Activated naive CD8-positive, alpha-beta T cell treated with anti-CD3 and anti-CD28 coated beads, Interleukin-2, amount 50 U/mL, for 24 hours (primary cell): Measurements from ENCODE around the gene MYO1D.

Experiments
- ATAC-seq: fragments of 150-1000 bp; cut with Tn5 transposase; one replicate; pipeline ENCODE4 v1.10.0; 2021
- DNase-seq: peaks from one replicate; pipeline ENCODE4 v3.0.0; 2021
- H3K27ac Mint-ChIP-seq: one replicate; pipeline ENCODE4 v1.8.0; 2021; ENCODE audit warnings: mild to moderate bottlenecking, mixed read lengths
- H3K27me3 Mint-ChIP-seq: one replicate; pipeline ENCODE4 v1.8.0; 2021; ENCODE audit warnings: mixed read lengths
- H3K36me3 Mint-ChIP-seq: one replicate; pipeline ENCODE4 v1.8.0; 2021; ENCODE audit warnings: low read depth, mixed read lengths
- H3K4me1 Mint-ChIP-seq: one replicate; pipeline ENCODE4 v1.8.0; 2021; ENCODE audit warnings: mixed read lengths
- H3K4me3 Mint-ChIP-seq: one replicate; pipeline ENCODE4 v1.8.0; 2021; ENCODE audit warnings: mild to moderate bottlenecking, moderate library complexity, mixed read lengths
- H3K9me3 Mint-ChIP-seq: one replicate; pipeline ENCODE4 v1.8.0; 2021; ENCODE audit warnings: mixed read lengths

MYO1D gene

GRCh38 chr17:32519228-32520103 is 357.5 kb downstream of the MYO1D start:
- peaks cover 3% of the 10 kb centered on the region for H3K36me3 Mint-ChIP-seq
- H3K4me3 Mint-ChIP-seq = peak overlapping the region; percentile 78
- H3K27me3 Mint-ChIP-seq = no peaks in the 10 kb centered on the region
- H3K27ac Mint-ChIP-seq = peak overlapping the region; percentile 91
- ATAC-seq (peak; percentile 22), DNase-seq (peak; percentile 77)
- peaks cover 93% of the 10 kb centered on the region for H3K4me1 Mint-ChIP-seq
- H3K9me3 Mint-ChIP-seq = no peaks in the 10 kb centered on the region

- H3K27ac Mint-ChIP-seq = peak overlapping the region; percentile 41
- no peak for DNase-seq
- no peaks in the 10 kb centered on the region for H3K9me3 Mint-ChIP-seq
- peaks cover 87% of the 10 kb centered on the region for H3K4me1 Mint-ChIP-seq
- ATAC-seq = no peak
- H3K36me3 Mint-ChIP-seq = peaks cover 3% of the 10 kb centered on the region
- no peaks in the 10 kb centered on the region for H3K27me3 Mint-ChIP-seq
- H3K4me3 Mint-ChIP-seq = peak overlapping the region; percentile 55
Measured at GRCh38 chr17:32518646-32519227, 358.2 kb downstream of the MYO1D start.

GRCh38 chr17:32517982-32518381 is 358.9 kb downstream of the MYO1D start:
- peak overlapping the region; percentile 41 for H3K27ac Mint-ChIP-seq
- peak overlapping the region; percentile 55 for H3K4me3 Mint-ChIP-seq
- peaks cover 83% of the 10 kb centered on the region for H3K4me1 Mint-ChIP-seq
- H3K27me3 Mint-ChIP-seq = no peaks in the 10 kb centered on the region
- H3K9me3 Mint-ChIP-seq = no peaks in the 10 kb centered on the region
- peaks cover 3% of the 10 kb centered on the region for H3K36me3 Mint-ChIP-seq
- ATAC-seq (no peak), DNase-seq (no peak)

GRCh38 chr17:32516940-32517701 is 359.8 kb downstream of the MYO1D start:
- Mint-ChIP-seq H3K9me3 (no peaks in the 10 kb centered on the region), H3K4me3 (peak overlapping the region; percentile 7), H3K36me3 (no peaks in the 10 kb centered on the region), H3K27ac (peak overlapping the region; percentile 80), H3K4me1 (peaks cover 76% of the 10 kb centered on the region), H3K27me3 (no peaks in the 10 kb centered on the region)
- DNase-seq (no peak), ATAC-seq (peak; percentile 41)

- DNase-seq = no peak
- no peak for ATAC-seq
- Mint-ChIP-seq H3K4me1 (peaks cover 75% of the 10 kb centered on the region), H3K27ac (peak overlapping the region; percentile 80), H3K4me3 (no peak overlapping the region), H3K36me3 (no peaks in the 10 kb centered on the region), H3K9me3 (no peaks in the 10 kb centered on the region), H3K27me3 (no peaks in the 10 kb centered on the region)
Measured at GRCh38 chr17:32516450-32516849, 360.5 kb downstream of the MYO1D start.

- DNase-seq = no peak
- no peaks in the 10 kb centered on the region for H3K9me3 Mint-ChIP-seq
- H3K4me3 Mint-ChIP-seq = no peak overlapping the region
- H3K4me1 Mint-ChIP-seq = peaks cover 73% of the 10 kb centered on the region
- peak overlapping the region; percentile 82 for H3K27ac Mint-ChIP-seq
- peak; percentile 10 for ATAC-seq
- H3K27me3 Mint-ChIP-seq = no peaks in the 10 kb centered on the region
- no peaks in the 10 kb centered on the region for H3K36me3 Mint-ChIP-seq
Measured at GRCh38 chr17:32515677-32516383, 361.1 kb downstream of the MYO1D start.

- ATAC-seq (no peak), DNase-seq (no peak)
- no peaks in the 10 kb centered on the region for H3K27me3 Mint-ChIP-seq
- no peak overlapping the region for H3K27ac Mint-ChIP-seq
- H3K4me3 Mint-ChIP-seq = no peak overlapping the region
- H3K4me1 Mint-ChIP-seq = peaks cover 60% of the 10 kb centered on the region
- no peaks in the 10 kb centered on the region for H3K9me3 Mint-ChIP-seq
- no peaks in the 10 kb centered on the region for H3K36me3 Mint-ChIP-seq
Measured at GRCh38 chr17:32514606-32515005, 362.3 kb downstream of the MYO1D start.

- no peak for DNase-seq
- Mint-ChIP-seq H3K36me3 (no peaks in the 10 kb centered on the region), H3K9me3 (no peaks in the 10 kb centered on the region), H3K4me1 (peaks cover 60% of the 10 kb centered on the region), H3K27me3 (no peaks in the 10 kb centered on the region), H3K27ac (no peak overlapping the region), H3K4me3 (no peak overlapping the region)
- ATAC-seq = no peak
Measured at GRCh38 chr17:32513579-32513978, 363.3 kb downstream of the MYO1D start.

GRCh38 chr17:32512328-32512727 is 364.6 kb downstream of the MYO1D start:
- no peaks in the 10 kb centered on the region for H3K27me3 Mint-ChIP-seq
- DNase-seq (no peak), ATAC-seq (no peak)
- H3K4me1 Mint-ChIP-seq = peaks cover 56% of the 10 kb centered on the region
- H3K9me3 Mint-ChIP-seq = no peaks in the 10 kb centered on the region
- no peaks in the 10 kb centered on the region for H3K36me3 Mint-ChIP-seq
- no peak overlapping the region for H3K27ac Mint-ChIP-seq
- no peak overlapping the region for H3K4me3 Mint-ChIP-seq

GRCh38 chr17:32510466-32510865 is 366.5 kb downstream of the MYO1D start:
- Mint-ChIP-seq H3K9me3 (no peaks in the 10 kb centered on the region), H3K36me3 (no peaks in the 10 kb centered on the region), H3K27me3 (no peaks in the 10 kb centered on the region), H3K4me3 (no peak overlapping the region), H3K27ac (no peak overlapping the region), H3K4me1 (peaks cover 50% of the 10 kb centered on the region)
- DNase-seq (no peak), ATAC-seq (no peak)

GRCh38 chr17:32508926-32509325 is 368.0 kb downstream of the MYO1D start:
- Mint-ChIP-seq H3K27me3 (no peaks in the 10 kb centered on the region), H3K4me3 (no peak overlapping the region), H3K4me1 (peaks cover 52% of the 10 kb centered on the region), H3K27ac (no peak overlapping the region), H3K9me3 (no peaks in the 10 kb centered on the region), H3K36me3 (no peaks in the 10 kb centered on the region)
- no peak for DNase-seq
- no peak for ATAC-seq

GRCh38 chr17:32504166-32504990 is 372.5 kb downstream of the MYO1D start:
- Mint-ChIP-seq H3K9me3 (no peaks in the 10 kb centered on the region), H3K4me3 (peak overlapping the region; percentile 35), H3K36me3 (peaks cover 2% of the 10 kb centered on the region), H3K27ac (peak overlapping the region; percentile 84), H3K27me3 (no peaks in the 10 kb centered on the region), H3K4me1 (peaks cover 76% of the 10 kb centered on the region)
- ATAC-seq (no peak), DNase-seq (no peak)

- peaks cover 2% of the 10 kb centered on the region for H3K36me3 Mint-ChIP-seq
- peak overlapping the region; percentile 35 for H3K4me3 Mint-ChIP-seq
- peak overlapping the region; percentile 84 for H3K27ac Mint-ChIP-seq
- peak; percentile 85 for ATAC-seq
- H3K4me1 Mint-ChIP-seq = peaks cover 72% of the 10 kb centered on the region
- no peaks in the 10 kb centered on the region for H3K9me3 Mint-ChIP-seq
- H3K27me3 Mint-ChIP-seq = no peaks in the 10 kb centered on the region
- no peak for DNase-seq
Measured at GRCh38 chr17:32503251-32504165, 373.4 kb downstream of the MYO1D start.
